Progenitor cell of endocrine pancreas (in vitro differentiated cells): ENCODE data around the gene TAF8. TPM values are rescaled to one million over a fixed set of nuclear protein-coding genes. Genes with fewer than 3 reads are reported as not detected.

ENCODE experiments used
- DNase-seq: peaks from one replicate; pipeline ENCODE4 v3.0.0; 2021; ENCODE audit warnings: low spot score; ENCODE audit not compliant: unreplicated experiment
- H3K27ac Mint-ChIP-seq: 2 replicates; pipeline ENCODE4 v1.8.0; 2021; ENCODE audit warnings: mild to moderate bottlenecking, moderate library complexity, mixed read lengths
- H3K27me3 Mint-ChIP-seq: 2 replicates; pipeline ENCODE4 v1.8.0; 2021; ENCODE audit warnings: mixed read lengths
- H3K36me3 Mint-ChIP-seq: 2 replicates; pipeline ENCODE4 v1.8.0; 2022; ENCODE audit warnings: mixed read lengths; ENCODE audit not compliant: insufficient read depth
- H3K4me1 Mint-ChIP-seq: 2 replicates; pipeline ENCODE4 v1.8.0; 2021; ENCODE audit warnings: low read depth, mixed read lengths
- H3K4me3 Mint-ChIP-seq: 2 replicates; pipeline ENCODE4 v1.8.0; 2021; ENCODE audit warnings: low read depth, mild to moderate bottlenecking, moderate library complexity, mixed read lengths
- H3K9me3 Mint-ChIP-seq: 2 replicates; pipeline ENCODE4 v1.8.0; 2021; ENCODE audit warnings: low read depth, mixed read lengths
- total RNA-seq: library from RNA; stranded (reverse); gene quantifications from 2 replicates; pipeline ENCODE4 v1.2.1, GENCODE V29; 2021
- TF ChIP-seq, protein P1 (sequence below): fragments of 200-600 bp; sonication (generic); IDR thresholded peaks from one replicate; pipeline ENCODE4 v1.5.0; 2021; ENCODE audit warnings: antibody characterized with exemption, mild to moderate bottlenecking; ENCODE audit not compliant: unreplicated experiment

TAF8 gene
- total RNA-seq, 1 donor from 2014 or later = 38.9 TPM

DNA sequence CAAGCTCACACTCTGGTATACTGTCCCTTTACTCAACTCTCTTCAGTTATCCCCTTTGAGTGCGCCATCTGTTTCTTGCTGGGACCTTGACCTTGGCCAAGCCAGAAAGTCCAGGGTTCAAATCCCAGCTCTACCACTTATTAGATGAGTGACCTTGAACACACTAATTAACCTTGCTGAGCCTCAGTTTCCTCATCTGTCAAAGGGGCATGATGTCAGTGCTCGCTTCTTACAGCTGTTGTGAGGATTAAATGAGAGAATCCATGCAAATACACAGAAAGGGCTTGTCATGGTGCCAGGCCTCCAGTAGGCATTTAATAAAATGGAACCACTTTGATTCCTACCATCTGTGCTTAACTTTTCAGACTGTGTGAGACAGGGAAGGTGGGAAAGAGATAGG lies 57.7 kb downstream of the TAF8 start:
- TF ChIP-seq, protein P1, sequence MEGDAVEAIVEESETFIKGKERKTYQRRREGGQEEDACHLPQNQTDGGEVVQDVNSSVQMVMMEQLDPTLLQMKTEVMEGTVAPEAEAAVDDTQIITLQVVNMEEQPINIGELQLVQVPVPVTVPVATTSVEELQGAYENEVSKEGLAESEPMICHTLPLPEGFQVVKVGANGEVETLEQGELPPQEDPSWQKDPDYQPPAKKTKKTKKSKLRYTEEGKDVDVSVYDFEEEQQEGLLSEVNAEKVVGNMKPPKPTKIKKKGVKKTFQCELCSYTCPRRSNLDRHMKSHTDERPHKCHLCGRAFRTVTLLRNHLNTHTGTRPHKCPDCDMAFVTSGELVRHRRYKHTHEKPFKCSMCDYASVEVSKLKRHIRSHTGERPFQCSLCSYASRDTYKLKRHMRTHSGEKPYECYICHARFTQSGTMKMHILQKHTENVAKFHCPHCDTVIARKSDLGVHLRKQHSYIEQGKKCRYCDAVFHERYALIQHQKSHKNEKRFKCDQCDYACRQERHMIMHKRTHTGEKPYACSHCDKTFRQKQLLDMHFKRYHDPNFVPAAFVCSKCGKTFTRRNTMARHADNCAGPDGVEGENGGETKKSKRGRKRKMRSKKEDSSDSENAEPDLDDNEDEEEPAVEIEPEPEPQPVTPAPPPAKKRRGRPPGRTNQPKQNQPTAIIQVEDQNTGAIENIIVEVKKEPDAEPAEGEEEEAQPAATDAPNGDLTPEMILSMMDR = no peak
- peaks cover 8% of the 10 kb centered on the region for H3K36me3 Mint-ChIP-seq
- DNase-seq = no peak
- H3K9me3 Mint-ChIP-seq = no peaks in the 10 kb centered on the region
- peaks cover 3% of the 10 kb centered on the region for H3K4me1 Mint-ChIP-seq
- H3K4me3 Mint-ChIP-seq = no peak overlapping the region
- no peak overlapping the region for H3K27ac Mint-ChIP-seq
- H3K27me3 Mint-ChIP-seq = no peaks in the 10 kb centered on the region

DNA sequence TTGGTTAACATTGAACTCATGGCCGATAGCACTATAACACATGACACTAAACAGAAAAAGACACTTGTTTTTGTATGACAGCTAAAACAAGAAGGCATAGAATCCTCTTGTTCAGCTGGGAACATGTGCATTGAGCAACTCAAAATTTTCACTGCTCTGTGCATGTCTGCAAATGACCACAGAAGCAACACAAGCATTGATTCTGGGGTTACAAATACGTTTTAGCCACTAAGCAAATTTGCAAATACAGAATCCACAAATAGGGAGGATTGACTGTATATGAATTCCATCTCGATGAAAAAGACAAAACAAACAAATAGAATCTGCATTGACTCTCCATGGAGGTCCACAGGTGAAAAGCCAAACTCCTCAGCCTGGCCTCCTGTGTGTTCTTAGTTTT lies 60.4 kb downstream of the TAF8 start:
- Mint-ChIP-seq H3K4me3 (no peak overlapping the region), H3K36me3 (peaks cover 8% of the 10 kb centered on the region), H3K9me3 (no peaks in the 10 kb centered on the region), H3K27ac (no peak overlapping the region), H3K27me3 (no peaks in the 10 kb centered on the region), H3K4me1 (no peaks in the 10 kb centered on the region)
- DNase-seq = no peak
- TF ChIP-seq, protein P1 = no peak

DNA sequence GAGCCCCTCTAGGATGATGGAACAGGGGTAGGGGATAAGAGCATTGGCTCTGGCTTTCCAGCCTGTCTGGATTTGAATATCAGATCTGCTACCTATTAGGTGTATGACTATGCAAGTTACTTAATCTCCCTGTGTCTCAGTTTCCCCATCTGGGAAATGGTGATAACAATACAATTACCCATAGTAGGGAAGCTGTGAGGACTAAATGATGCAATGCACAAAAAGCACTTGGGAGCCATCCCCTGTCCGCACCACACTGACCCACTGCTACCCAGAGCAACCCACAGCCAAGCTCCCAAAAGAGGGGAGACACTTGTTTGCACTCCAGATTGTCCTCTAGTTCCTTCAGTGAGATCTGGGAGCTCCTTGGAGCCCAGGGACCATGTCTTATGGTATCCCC lies 62.0 kb downstream of the TAF8 start:
- Mint-ChIP-seq H3K4me3 (no peak overlapping the region), H3K36me3 (peaks cover 13% of the 10 kb centered on the region), H3K4me1 (no peaks in the 10 kb centered on the region), H3K9me3 (no peaks in the 10 kb centered on the region), H3K27me3 (no peaks in the 10 kb centered on the region), H3K27ac (no peak overlapping the region)
- TF ChIP-seq, protein P1 = no peak
- no peak for DNase-seq

DNA sequence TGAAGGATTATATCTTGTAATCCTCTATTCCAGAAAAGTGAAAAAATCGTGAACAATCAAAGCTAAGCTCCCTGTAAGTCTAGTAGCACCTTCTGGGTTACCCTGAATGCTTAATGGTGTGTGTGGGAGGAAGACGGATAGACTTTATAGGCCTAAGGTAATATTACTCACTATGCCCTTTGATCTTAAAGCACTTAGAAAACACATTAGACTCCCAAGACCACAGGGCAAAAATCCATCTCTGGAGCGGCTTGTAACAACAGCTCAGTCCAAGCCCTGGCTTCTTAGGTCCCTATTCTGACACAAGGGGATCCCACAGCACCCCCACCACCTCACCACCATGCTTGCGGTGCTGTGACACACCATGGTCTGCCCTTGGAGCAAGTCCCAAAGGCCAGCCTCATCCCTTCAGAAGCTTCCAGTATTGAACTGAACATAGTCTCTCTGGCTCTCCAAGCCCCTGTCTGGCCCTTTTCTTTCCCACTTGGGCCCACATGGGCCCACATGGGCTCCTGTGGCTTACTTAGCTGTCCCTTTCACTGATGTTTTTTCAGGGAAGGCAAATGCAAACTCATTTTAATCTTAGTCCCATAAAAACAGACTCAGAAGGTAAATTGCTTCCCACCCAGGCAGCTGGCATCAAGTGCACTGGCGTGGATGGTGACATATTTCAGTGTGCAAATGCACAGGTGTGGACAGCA lies 63.8 kb downstream of the TAF8 start:
- Mint-ChIP-seq H3K4me3 (no peak overlapping the region), H3K27ac (no peak overlapping the region), H3K9me3 (no peaks in the 10 kb centered on the region), H3K27me3 (no peaks in the 10 kb centered on the region), H3K4me1 (no peaks in the 10 kb centered on the region), H3K36me3 (peaks cover 13% of the 10 kb centered on the region)
- TF ChIP-seq, protein P1 = no peak
- no peak for DNase-seq

DNA sequence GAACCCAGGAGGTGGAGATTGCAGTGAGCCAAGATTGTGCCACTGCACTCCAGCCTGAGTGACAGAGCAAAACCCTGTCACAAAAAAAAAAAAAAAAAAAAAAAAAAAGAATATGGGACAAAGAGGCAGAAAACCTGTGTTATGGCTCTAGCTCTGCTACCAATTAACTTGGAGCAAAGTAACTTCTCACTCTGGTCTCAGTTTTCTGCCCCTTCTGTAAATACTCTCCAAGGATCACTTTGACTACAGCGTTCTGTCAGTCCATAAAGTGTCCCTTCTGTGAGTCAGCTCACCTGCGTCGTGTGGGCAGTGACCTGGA lies 67.5 kb downstream of the TAF8 start:
- Mint-ChIP-seq H3K27me3 (no peaks in the 10 kb centered on the region), H3K4me1 (no peaks in the 10 kb centered on the region), H3K9me3 (no peaks in the 10 kb centered on the region), H3K4me3 (no peak overlapping the region), H3K36me3 (peaks cover 5% of the 10 kb centered on the region), H3K27ac (no peak overlapping the region)
- no peak for DNase-seq
- TF ChIP-seq, protein P1 = no peak
